Trophoblast cell (in vitro differentiated cells and primary cell): ENCODE data around the gene MSRB2.

Experiments used
- DNase-seq, 2 donors: peaks; one replicate each; pipeline ENCODE4 v3.0.0-alpha.2; 2016
- H2AFZ ChIP-seq: 2 replicates; pipeline ENCODE4 v1.6.1; 2013; ENCODE audit warnings: low read length, moderate library complexity, mild to moderate bottlenecking; ENCODE audit not compliant: insufficient read depth, poor library complexity
- H2AK5ac ChIP-seq: 2 replicates; pipeline ENCODE4 v1.6.1; 2013; ENCODE audit warnings: mild to moderate bottlenecking, low read length
- H2BK120ac ChIP-seq: 2 replicates; pipeline ENCODE4 v1.6.1; 2013; ENCODE audit warnings: low read length, mild to moderate bottlenecking, moderate library complexity; ENCODE audit not compliant: insufficient read depth, poor library complexity
- H2BK12ac ChIP-seq: 2 replicates; pipeline ENCODE4 v1.6.1; 2013; ENCODE audit warnings: mild to moderate bottlenecking, low read length, moderate library complexity
- H2BK5ac ChIP-seq: 2 replicates; pipeline ENCODE4 v1.6.1; 2013; ENCODE audit warnings: low read length, low read depth, moderate library complexity, mild to moderate bottlenecking; ENCODE audit not compliant: poor library complexity
- H3K14ac ChIP-seq: 2 replicates; pipeline ENCODE4 v1.6.1; 2013; ENCODE audit warnings: mild to moderate bottlenecking, low read length
- H3K18ac ChIP-seq: 2 replicates; pipeline ENCODE4 v1.6.1; 2013; ENCODE audit warnings: mild to moderate bottlenecking, low read length
- H3K23ac ChIP-seq: 2 replicates; pipeline ENCODE4 v1.6.1; 2013; ENCODE audit warnings: low read length
- H3K27ac ChIP-seq: 2 replicates; pipeline ENCODE4 v1.5.1; 2013; ENCODE audit warnings: low read depth, mild to moderate bottlenecking, inconsistent platforms, low read length, moderate library complexity
- H3K27me3 ChIP-seq: 2 replicates; pipeline ENCODE4 v1.6.1; 2013; ENCODE audit warnings: inconsistent platforms, mild to moderate bottlenecking, low read length, moderate library complexity; ENCODE audit not compliant: insufficient read depth
- H3K36me3 ChIP-seq, 2 experiments: 1 replicate in 1 of 2; 2 replicates in 1 of 2; pipeline ENCODE4 v1.6.1; 2013; ENCODE audit warnings: low read length in 2 of 2, mild to moderate bottlenecking in 2 of 2, moderate library complexity in 1 of 2; ENCODE audit not compliant: insufficient read depth in 2 of 2, control insufficient read depth in 1 of 2
- H3K4ac ChIP-seq: 2 replicates; pipeline ENCODE4 v1.6.1; 2013; ENCODE audit warnings: low read depth, mild to moderate bottlenecking, low read length, moderate library complexity
- H3K4me1 ChIP-seq, 2 experiments: 1 replicate in 1 of 2; 2 replicates in 1 of 2; pipeline ENCODE4 v1.6.1; 2013; ENCODE audit warnings: low read length in 2 of 2, mild to moderate bottlenecking in 2 of 2, moderate library complexity in 1 of 2; ENCODE audit not compliant: insufficient read depth in 2 of 2, control insufficient read depth in 1 of 2
- H3K4me2 ChIP-seq: 2 replicates; pipeline ENCODE4 v1.6.1; 2013; ENCODE audit warnings: inconsistent platforms, mild to moderate bottlenecking, low read length, moderate library complexity
- H3K4me3 ChIP-seq: 2 replicates; pipeline ENCODE4 v1.5.1; 2013; ENCODE audit warnings: mild to moderate bottlenecking, low read depth, low read length, inconsistent platforms
- H3K79me1 ChIP-seq: one replicate; pipeline ENCODE4 v1.6.1; 2013; ENCODE audit warnings: low read length
- H3K79me2 ChIP-seq: 2 replicates; pipeline ENCODE4 v1.6.1; 2013; ENCODE audit warnings: low read length, mild to moderate bottlenecking; ENCODE audit not compliant: control insufficient read depth, insufficient read depth, poor library complexity
- H3K9ac ChIP-seq: 2 replicates; pipeline ENCODE4 v1.6.1; 2013; ENCODE audit warnings: mild to moderate bottlenecking, low read length
- H3K9me3 ChIP-seq: 2 replicates; pipeline ENCODE4 v1.6.1; 2013; ENCODE audit warnings: low read depth, mild to moderate bottlenecking, control low read depth, inconsistent platforms, low read length; ENCODE audit not compliant: insufficient read depth
- H4K12ac ChIP-seq: 2 replicates; pipeline ENCODE4 v1.6.1; 2013; ENCODE audit warnings: low read depth, mild to moderate bottlenecking, low read length, moderate library complexity
- H4K8ac ChIP-seq: 2 replicates; pipeline ENCODE4 v1.6.1; 2013; ENCODE audit warnings: low read depth, mild to moderate bottlenecking, low read length, moderate library complexity
- H4K91ac ChIP-seq: one replicate; pipeline ENCODE4 v1.6.1; 2013; ENCODE audit warnings: low read depth, mild to moderate bottlenecking, low read length, moderate library complexity
- WGBS: extraction: QIAGEN DNeasy Blood & Tissue Kit; methylation state at CpG from one replicate; pipeline ENCODE4 v1.1.7; 2013; ENCODE audit warnings: missing lambda C conversion rate; ENCODE audit not compliant: insufficient read length, insufficient coverage; ENCODE audit errors: extremely low coverage; 5-methylcytosine and 5-hydroxymethylcytosine counted together

The MSRB2 gene

GRCh38 chr10:23156447-23157150, 61.2 kb downstream of the MSRB2 start:
- no peak overlapping the region for H3K4me2 ChIP-seq
- no CpG with 5 or more reads among the region's 10 CpGs for WGBS
- peaks cover 1% of the 10 kb centered on the region for H3K9me3 ChIP-seq
- no peak overlapping the region for H3K4ac ChIP-seq
- no peaks in the 10 kb centered on the region for H3K36me3 ChIP-seq
- no peak overlapping the region for H3K9ac ChIP-seq
- H2BK5ac ChIP-seq = no peak overlapping the region
- no peaks in the 10 kb centered on the region for H3K79me1 ChIP-seq
- no peak overlapping the region for H4K91ac ChIP-seq
- H3K27ac ChIP-seq = no peak overlapping the region
- H3K18ac ChIP-seq = no peak overlapping the region
- H3K23ac ChIP-seq = no peak overlapping the region
- H2BK120ac ChIP-seq = no peak overlapping the region
- no peaks in the 10 kb centered on the region for H3K79me2 ChIP-seq
- no peak overlapping the region for H4K8ac ChIP-seq
- no peak overlapping the region for H2AFZ ChIP-seq
- H3K4me3 ChIP-seq = no peak overlapping the region
- no peak overlapping the region for H3K14ac ChIP-seq
- no peak overlapping the region for H2BK12ac ChIP-seq
- peaks cover 4% of the 10 kb centered on the region for H3K27me3 ChIP-seq
- no peaks in the 10 kb centered on the region for H3K4me1 ChIP-seq
- no peak for DNase-seq
- no peak overlapping the region for H4K12ac ChIP-seq
- no peak overlapping the region for H2AK5ac ChIP-seq

- no peaks in the 10 kb centered on the region for H3K4me1 ChIP-seq
- H2BK120ac ChIP-seq = no peak overlapping the region
- H3K4me2 ChIP-seq = no peak overlapping the region
- H3K36me3 ChIP-seq = no peaks in the 10 kb centered on the region
- H3K9me3 ChIP-seq = peaks cover 1% of the 10 kb centered on the region
- no peaks in the 10 kb centered on the region for H3K79me2 ChIP-seq
- H2AK5ac ChIP-seq = no peak overlapping the region
- no peak overlapping the region for H2BK12ac ChIP-seq
- no CpG with 5 or more reads among the region's 14 CpGs for WGBS
- H4K12ac ChIP-seq = no peak overlapping the region
- H4K8ac ChIP-seq = no peak overlapping the region
- no peaks in the 10 kb centered on the region for H3K79me1 ChIP-seq
- no peak overlapping the region for H2AFZ ChIP-seq
- H3K27ac ChIP-seq = no peak overlapping the region
- no peak overlapping the region for H3K9ac ChIP-seq
- no peak overlapping the region for H3K23ac ChIP-seq
- no peak overlapping the region for H3K14ac ChIP-seq
- no peak overlapping the region for H3K4ac ChIP-seq
- DNase-seq = no peak
- H2BK5ac ChIP-seq = no peak overlapping the region
- no peak overlapping the region for H3K4me3 ChIP-seq
- H3K27me3 ChIP-seq = peaks cover 4% of the 10 kb centered on the region
- no peak overlapping the region for H4K91ac ChIP-seq
- H3K18ac ChIP-seq = no peak overlapping the region
Measured at GRCh38 chr10:23157239-23157681, 61.9 kb downstream of the MSRB2 start.

DNA sequence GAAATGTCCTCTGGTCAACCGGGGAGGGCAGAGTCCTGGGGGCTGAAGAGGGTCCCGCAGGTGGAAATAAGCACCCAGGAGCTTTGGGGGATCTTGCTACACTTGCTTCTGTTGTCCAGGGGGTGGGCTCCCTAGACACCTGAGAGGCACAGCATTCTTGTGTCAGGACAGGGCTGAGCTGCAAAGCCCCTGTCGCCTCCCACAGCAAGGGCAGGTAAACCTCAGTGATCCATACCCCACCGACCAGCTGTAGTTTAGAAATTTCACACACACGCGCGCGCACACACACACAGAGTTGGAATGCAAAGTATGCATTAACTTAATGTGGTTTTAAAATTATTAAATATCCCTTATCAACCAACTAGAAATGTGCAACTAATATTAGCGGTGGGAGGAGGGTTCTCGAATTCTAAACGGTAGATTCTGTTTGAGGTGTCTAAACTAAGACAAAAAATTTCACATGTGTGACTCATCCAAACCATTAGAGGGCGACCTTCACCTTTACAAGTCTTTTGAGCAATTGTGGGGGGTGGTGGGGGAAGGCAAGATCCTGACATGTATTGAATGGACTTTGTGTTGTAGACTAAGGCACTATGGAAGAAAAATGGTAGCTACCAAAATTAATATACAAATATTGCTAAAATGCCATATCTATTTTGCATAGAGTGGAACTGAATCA, 62.5 kb downstream of the MSRB2 start:
- H4K12ac ChIP-seq = no peak overlapping the region
- no peaks in the 10 kb centered on the region for H3K79me1 ChIP-seq
- peaks cover 4% of the 10 kb centered on the region for H3K27me3 ChIP-seq
- no peak overlapping the region for H3K4ac ChIP-seq
- H3K23ac ChIP-seq = no peak overlapping the region
- whole genome bisulfite sequencing = no CpG with 5 or more reads among the region's 12 CpGs
- H3K36me3 ChIP-seq = no peaks in the 10 kb centered on the region
- no peaks in the 10 kb centered on the region for H3K4me1 ChIP-seq
- no peak overlapping the region for H2BK12ac ChIP-seq
- DNase-seq = peak in 1 of 2 donors; percentile 46
- peaks cover 1% of the 10 kb centered on the region for H3K9me3 ChIP-seq
- H3K27ac ChIP-seq = no peak overlapping the region
- no peak overlapping the region for H3K14ac ChIP-seq
- no peak overlapping the region for H2AK5ac ChIP-seq
- H4K8ac ChIP-seq = no peak overlapping the region
- H3K9ac ChIP-seq = no peak overlapping the region
- H2BK5ac ChIP-seq = no peak overlapping the region
- no peak overlapping the region for H4K91ac ChIP-seq
- no peak overlapping the region for H3K4me3 ChIP-seq
- H2BK120ac ChIP-seq = no peak overlapping the region
- H3K4me2 ChIP-seq = peak overlapping the region; percentile 33
- H3K79me2 ChIP-seq = no peaks in the 10 kb centered on the region
- H3K18ac ChIP-seq = no peak overlapping the region
- no peak overlapping the region for H2AFZ ChIP-seq

DNA sequence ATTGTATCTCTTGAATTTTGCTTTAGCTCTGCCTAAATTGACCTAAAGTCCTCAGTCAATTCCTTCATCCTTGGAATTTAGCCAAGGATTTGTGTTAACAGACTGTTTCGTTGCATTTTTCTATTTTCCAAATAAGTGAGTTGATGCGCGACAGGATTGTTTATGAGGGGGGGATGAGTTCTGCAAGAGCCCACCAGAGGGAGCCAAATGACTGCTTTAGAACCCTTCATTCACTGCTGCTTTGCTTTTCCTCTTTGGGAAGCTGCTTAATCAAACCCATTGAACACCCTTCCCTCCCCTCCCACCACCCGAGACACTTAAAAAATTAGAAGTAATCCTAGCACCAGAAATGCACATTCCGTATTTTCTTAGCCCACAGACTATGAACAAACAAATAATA, 63.0 kb downstream of the MSRB2 start:
- no peaks in the 10 kb centered on the region for H3K4me1 ChIP-seq
- H3K27ac ChIP-seq = no peak overlapping the region
- no peak overlapping the region for H3K4me3 ChIP-seq
- H3K79me2 ChIP-seq = no peaks in the 10 kb centered on the region
- H2AK5ac ChIP-seq = no peak overlapping the region
- H3K27me3 ChIP-seq = peaks cover 4% of the 10 kb centered on the region
- no peak overlapping the region for H2BK120ac ChIP-seq
- no peak overlapping the region for H2BK5ac ChIP-seq
- H3K9ac ChIP-seq = no peak overlapping the region
- H4K8ac ChIP-seq = no peak overlapping the region
- H3K4ac ChIP-seq = no peak overlapping the region
- peak; percentile 46 to 75 for DNase-seq
- H4K91ac ChIP-seq = no peak overlapping the region
- H3K14ac ChIP-seq = no peak overlapping the region
- H3K36me3 ChIP-seq = no peaks in the 10 kb centered on the region
- H3K9me3 ChIP-seq = peaks cover 1% of the 10 kb centered on the region
- H3K18ac ChIP-seq = no peak overlapping the region
- no CpG with 5 or more reads among the region's 5 CpGs for WGBS
- H4K12ac ChIP-seq = no peak overlapping the region
- H3K79me1 ChIP-seq = no peaks in the 10 kb centered on the region
- no peak overlapping the region for H2AFZ ChIP-seq
- no peak overlapping the region for H2BK12ac ChIP-seq
- H3K23ac ChIP-seq = no peak overlapping the region
- peak overlapping the region; percentile 33 for H3K4me2 ChIP-seq
